TTC549 (cell line): ENCODE data around the gene EFS.
"Not testable (repeated sequence)": the region's sequence is repeated elsewhere in the genome, so short reads cannot be mapped to it uniquely, and the experiment has no call there.

Experiments used
- FAIRE-seq: peaks from 2 replicates; lab custom pipeline; 2012; peaks lifted over from hg19 to GRCh38; lab: Jason Lieb, UNC

Gene EFS

DNA sequence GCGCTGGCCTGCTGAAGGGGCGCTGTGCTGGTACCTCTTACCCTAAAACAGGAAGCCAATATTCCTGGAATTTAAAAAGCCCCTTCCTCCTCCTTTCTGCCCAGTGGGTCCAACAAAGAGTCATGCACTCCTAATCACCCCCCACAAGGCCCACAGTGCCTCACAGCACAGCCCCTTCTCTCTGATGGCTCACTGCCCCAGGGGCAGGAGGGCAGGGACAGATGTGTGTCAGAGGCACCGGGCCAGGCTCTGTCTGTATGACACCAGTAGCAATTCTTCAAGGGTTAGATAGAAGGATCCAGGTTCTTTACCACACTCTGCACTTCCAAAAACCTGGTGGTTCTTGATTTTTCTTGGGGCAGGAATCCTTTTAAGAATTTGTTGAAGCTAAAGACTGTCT is 34.2 kb upstream of the EFS start:
- FAIRE-seq = no peak

DNA sequence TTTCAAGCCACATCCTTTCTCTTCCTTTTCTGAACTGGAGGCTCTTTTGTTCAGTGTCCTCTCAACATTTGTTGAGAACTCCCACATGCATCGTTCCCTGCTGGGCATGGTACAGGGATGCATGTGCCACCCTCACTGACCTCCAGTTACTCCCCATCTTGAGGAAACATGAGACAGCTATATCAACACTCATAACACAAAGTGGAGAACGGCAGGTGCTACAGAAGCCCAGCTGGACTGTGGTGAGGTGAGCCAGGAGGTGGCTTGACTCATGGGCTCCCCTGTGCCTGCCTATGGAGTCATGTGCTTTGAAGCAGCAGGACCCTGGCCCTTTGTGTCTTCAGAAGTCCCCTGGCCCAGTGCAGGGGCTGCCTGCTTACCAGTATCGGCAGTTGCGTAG is 33.4 kb upstream of the EFS start:
- FAIRE-seq = no peak

DNA sequence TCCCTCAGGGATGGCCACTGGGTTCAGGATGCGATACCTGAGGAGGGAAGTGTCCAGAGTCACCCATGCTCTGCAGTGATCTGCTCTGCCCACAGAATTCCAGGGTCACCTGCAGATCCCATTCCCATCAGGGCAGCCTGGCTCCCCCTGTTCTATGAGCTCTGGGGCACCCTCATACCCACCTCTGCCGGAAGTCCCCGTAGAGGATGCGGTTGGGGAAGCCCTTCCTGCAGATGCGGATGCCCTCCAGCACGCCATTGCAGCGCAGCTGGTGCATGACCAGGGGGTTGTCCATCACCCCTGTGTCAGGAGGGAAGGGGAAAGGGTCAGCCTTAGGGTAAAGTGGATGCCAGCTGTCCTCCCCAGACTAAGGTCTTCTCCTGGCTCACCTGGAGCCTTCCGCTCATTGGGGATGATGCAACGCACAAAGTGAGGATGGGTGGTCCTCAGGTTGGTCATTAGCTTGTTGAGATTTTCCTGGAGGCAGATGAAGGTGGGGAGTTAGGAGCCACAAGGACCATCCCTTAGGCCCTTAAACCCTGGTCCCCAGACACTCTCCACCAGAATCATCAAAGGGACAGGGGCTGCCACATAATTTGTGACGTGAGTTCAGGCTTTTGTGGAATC is 31.9 kb upstream of the EFS start:
- no peak for FAIRE-seq

DNA sequence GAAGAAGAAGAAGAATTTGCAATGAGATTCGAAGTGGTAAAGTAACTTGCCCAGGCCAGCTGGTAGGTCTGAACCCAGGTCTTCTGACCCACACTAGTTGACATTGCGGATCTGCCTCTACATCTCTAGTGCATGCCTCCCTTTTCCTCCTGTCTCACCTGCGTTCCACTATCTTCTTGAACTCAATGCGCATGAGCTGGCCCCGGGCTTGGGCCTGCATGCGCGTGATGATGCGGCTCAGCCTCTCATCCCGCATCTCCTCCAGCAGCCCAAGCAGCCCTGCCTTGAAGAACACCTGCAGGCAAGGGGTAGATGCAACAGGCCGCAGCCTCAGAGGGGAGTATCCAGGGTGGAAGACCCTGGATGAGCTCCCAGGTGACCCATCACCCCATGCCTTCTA is 31.2 kb upstream of the EFS start:
- FAIRE-seq = no peak

DNA sequence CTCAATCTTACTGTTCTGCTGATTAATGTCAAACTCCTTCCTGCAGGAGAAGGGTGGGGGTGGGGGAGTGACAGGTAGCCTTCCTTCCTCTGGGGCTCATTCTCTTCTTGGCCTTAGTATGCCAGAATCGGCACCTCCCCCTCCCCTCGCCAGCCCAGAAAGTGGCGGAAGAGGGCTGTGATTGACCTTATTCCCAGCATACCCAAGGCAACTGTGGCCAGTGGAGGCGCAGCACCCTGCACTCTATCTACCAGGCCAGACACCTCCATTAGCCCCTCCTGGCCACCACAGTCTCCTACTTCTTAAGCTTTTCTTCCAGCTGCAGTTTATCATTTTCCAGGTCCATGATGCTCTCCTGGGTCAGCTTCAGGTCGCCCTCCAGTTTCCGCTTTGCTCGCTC is 27.6 kb upstream of the EFS start:
- FAIRE-seq = no peak

DNA sequence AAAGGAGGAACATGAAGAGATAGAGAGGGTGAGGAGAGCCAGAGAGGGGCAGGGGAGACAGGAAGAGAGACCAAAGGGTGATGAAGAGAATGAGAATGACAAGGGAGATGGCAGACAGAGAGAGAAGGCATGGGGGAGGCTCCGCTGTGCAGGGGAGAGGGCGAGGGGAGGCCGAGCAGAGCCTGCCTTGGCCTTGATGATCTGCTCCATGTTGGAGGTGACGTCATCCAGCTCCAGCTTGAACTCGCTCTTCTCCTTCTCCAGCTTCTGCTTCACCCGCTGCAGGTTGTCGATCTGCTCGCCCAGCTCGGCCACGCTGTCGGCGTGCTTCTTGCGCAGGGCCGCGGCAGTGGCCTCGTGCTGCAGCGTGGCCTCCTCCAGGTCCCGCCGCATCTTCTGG is 24.9 kb upstream of the EFS start:
- FAIRE-seq = not testable (repeated sequence)

DNA sequence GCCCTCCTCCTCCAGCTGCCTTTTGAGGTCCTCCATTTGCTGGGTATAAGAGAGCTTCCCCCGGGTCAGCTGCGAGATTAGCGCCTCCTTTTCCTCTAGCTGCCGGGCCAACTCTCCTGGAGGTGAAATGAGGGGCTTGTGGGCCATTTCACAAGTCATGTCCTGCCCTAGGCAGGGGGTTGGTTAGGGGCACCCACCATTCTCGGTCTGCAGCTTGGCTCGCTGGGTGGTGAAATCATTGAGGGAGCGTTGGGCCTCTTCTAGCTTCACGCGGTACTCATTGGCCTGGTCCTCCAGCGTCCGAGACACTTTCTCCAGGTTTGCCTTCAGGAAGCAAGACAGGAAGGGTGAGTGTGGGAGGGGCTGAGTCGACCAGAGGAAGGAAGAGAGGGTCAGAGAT is 24.4 kb upstream of the EFS start:
- FAIRE-seq = no peak

DNA sequence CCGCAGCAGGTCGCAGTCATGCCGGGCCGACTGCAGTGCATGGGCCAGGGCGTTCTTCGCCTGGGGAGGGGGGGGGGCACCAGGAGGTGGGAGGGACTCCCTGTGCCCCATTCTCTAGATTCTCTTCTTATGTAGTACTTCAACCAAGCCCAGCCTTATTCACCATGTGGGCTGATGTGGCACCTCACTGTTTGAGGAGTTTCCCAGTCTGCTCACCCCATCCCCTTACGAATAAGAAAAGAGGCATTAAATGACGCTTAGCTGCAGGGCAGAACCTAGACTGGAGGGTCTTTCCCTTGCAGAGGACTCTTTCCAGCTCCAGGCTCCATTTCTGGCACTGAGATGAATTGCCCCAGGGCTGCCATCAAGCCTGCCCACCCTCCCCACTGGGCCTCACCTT is 24.0 kb upstream of the EFS start:
- FAIRE-seq = no peak

DNA sequence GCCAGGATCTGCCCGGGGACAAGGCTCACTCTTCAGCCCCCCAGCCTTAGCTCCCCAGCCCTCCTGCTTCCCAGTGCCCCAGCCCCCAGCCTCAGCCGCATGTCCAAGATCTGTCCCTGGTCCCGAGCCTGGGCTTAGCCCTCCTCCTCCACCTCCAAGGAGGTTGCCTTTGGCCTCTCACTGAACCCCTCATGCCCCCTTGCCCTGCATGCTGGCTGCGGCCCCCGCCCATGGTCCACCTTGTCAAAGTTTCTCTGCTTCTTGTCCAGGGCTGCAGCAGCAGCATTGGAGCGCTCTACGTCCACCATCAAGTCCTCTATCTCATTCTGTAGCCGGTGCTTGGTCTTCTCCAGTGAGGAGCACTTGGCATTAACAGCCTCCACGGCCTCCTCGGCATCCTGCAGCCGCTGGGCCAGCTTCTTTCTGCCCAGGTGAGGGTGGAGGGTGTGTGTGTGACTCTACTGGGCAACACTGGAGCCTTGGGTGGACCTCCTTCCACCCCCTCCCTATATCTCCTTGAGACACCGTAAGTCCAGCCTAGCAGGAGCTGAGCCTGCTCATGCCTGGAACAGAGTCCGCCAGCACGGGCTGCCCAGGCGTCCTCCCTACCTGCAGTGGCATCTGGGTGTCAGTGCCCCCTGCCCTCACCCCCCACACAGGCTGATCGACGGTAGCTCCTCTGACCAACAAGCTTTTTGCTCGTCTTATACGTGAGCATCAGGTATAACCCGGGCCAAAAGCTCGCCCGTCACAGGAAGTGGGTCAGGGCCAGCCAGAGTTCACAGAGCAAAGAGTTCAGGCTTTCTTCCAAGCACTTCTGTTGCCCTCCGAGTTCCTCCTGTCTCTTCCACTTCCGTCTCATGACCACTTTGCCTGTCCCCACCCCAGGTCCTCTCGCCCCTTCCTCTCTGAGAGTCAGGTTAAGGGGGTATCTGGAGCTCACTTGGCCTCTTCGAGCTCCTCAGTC is 23.2 kb upstream of the EFS start:
- FAIRE-seq = no peak

DNA sequence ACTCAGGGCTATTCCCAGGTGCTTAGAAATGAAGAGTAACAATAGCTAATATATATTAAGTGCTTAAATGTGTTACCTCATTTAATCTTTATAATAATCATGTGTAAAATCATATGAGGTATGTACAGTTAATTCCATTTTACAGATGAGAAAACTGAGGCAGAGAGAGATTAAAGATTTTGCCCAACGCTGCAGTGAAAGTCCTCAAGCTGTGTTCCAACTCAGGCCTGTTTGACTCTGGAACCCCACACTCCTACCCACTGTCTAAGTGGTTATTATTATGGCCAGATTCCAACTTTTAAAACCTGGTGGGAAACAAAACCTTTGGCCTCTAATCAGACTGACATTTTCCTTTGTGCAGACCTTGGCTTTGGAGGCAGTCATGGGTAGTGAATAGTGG is 22.0 kb upstream of the EFS start:
- FAIRE-seq = no peak

DNA sequence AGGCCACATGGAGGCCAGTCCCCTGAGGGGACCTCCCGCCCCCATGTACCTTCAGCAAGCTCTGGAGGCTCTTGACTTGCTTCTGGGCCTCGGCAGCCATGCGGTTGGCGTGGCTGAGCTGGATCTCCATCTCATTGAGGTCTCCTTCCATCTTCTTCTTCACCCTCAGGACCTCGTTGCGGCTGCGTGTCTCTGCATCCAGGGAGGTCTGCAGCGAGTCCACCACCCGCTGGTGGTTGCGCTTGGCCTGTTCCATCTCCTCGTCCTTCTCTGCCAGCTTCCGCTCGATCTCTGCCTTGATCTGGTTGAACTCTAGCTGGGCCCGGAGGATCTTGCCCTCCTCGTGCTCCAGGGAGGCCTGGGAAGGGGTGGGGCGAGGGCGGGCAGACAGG is 21.3 kb upstream of the EFS start:
- FAIRE-seq = not testable (repeated sequence)

DNA sequence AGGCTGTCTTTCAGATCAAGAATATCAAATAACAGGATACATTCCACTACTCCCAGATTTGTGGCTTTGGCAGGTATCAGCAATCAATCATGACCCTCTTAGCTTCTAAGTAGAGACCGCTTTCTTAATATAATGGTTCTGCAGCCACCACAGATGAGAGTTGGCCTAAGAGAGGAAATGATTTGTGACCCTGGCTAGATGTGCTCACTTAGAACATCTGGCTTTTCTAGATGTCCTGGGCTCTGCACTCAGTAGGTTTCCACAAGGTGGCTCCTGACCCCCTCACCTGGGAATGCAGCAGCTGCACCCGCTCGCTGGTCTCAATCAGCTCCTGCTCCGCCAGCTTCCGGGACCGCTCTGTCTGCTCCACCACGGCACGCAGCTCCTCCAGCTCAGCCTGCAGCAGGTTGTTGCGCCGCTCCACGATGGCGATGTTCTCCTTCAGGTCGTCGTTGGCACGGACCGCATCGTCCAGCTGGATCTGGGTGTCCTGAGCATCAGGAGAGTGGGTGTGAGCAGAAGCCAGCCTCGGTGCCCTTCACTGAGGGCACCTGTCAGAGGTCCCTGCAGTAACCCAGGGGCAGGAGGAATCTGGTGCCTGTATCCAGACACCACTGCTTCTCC is 20.8 kb upstream of the EFS start:
- FAIRE-seq = no peak

DNA sequence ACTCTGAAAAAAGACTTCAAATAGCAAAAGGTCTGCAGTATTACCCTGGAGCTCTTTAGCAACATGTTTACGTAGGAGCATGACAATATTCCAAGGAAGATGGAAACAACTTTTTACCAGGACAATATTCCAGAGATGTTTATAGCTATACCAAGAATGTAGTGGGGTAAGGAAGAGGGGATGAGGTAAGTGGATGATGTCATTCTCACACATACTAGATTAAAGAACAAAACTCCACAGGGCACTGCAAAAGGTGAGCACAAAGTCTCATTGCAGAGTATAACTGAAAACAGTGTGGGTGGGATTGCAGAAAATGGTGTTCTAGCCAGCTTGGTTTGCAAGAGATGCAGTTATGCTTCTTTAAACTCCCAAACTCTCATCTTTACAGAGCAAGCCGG is 20.3 kb upstream of the EFS start:
- no peak for FAIRE-seq

DNA sequence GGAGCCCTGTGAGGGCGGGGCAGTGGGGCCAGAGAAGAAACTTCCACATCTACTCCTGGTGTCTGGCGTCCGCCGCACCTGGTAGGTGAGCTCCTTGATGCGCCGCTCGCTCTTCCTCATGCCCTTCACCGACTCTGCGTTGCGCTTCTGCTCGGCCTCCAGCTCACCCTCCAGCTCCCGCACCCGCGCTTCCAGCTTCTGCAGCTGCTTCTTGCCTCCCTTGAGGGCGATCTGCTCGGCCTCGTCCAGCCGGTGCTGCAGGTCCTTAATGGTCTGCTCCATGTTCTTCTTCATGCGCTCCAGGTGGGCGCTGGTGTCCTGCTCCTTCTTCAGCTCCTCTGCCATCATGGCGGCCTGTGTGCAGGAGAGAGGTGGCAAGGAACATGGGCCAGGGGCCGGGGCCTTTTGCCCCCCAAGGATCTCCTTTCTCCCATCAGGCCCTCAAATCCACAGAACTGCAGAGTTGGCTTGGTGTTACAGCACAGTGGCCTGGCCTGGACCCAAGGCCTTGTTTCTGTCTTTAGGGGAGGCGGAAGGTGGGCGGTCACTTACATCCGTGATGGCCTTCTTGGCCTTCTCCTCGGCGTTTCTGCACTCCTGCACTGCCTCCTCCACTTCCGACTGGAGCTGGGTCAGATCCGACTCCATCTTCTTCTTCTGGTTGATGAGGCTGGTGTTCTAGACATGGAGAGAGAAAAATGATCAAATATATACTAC is 19.6 kb upstream of the EFS start:
- no peak for FAIRE-seq

DNA sequence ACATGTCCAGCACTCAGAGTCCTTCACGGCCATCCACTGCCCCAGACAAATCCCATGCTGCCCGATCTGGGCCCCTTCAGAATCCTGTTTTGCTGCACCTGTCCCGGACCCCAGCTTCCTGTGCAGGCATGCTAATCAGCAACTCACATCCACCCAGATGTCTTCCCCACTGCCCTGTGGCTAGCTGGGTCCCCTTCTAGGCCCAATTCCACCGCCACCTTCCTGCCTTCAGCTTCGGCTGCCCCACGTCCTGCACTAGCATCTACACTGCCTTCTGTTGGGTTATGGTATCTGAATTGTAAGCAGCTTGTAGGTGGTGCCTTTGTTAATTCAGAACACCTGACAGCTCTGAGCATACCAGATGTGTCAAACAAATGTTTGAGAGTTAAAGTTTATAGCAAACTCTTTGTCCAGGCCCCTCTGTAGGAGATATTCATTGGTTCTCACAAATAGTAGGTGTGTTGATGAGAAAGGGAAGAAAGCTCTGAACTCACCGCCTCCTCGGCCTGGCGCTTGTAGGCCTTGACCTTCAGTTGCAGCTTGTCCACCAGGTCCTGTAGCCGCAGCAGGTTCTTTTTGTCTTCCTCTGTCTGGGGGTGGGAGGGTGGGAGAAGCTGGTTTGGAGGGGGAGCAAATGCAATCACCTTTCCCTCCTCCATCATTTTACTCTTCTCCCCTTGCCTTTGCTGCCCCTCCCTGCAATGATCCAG is 17.9 kb upstream of the EFS start:
- no peak for FAIRE-seq

DNA sequence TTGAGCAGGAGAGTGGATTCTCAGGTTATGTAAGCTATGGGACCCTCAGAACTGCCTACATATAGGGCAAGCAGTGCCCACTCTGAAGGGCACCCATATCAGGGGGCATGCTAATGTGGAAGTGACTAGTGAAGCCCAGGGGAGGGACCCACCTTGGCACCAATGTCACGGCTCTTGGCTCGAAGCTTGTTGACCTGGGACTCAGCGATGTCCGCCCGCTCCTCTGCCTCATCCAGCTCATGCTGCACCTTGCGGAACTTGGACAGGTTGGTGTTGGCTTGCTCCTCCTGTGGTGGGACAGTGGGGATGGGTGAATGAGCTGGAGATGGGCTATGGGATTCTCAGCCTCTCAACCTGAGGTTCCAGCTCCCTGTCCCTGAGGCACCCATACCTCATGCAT is 17.3 kb upstream of the EFS start:
- FAIRE-seq = no peak

DNA sequence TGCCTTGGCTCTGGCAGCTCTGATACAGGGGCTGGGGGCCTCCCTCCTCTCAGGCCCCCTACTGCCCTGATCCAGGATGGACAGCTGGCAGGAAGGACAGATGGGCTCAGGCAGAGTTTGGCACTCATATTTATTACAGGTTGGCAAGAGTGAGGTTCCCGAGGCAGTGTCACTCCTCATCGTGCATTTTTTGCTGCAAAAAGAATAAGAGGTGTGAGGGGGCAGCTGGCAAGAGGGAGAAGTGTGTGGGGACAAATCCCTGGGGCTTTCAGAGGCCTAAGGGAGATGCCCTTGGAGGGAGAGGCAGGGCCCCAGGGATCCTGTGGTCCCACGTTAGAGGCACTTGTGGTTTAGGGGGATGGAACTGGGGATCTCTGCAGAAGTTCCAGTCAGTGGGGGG is 16.9 kb upstream of the EFS start:
- no peak for FAIRE-seq

DNA sequence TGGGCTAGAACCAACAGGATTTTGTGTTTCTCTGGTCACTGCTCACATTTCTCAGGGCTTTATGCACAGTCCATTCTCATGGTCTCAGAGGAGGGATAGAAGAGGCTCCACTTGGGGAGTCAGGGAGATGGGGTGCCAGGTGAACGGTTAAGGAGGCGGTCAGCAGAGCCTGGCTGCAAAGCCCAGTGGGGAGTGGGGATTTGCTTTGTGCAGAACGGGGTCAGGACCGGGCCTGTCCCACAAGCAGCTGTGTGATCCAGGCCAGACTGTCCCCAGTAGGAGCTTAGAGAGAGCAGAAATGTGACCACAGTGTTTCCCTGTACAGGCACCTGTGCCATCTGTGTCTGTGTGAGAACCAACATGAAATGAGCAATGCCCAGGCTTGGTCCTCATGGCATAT is 16.0 kb upstream of the EFS start:
- no peak for FAIRE-seq

DNA sequence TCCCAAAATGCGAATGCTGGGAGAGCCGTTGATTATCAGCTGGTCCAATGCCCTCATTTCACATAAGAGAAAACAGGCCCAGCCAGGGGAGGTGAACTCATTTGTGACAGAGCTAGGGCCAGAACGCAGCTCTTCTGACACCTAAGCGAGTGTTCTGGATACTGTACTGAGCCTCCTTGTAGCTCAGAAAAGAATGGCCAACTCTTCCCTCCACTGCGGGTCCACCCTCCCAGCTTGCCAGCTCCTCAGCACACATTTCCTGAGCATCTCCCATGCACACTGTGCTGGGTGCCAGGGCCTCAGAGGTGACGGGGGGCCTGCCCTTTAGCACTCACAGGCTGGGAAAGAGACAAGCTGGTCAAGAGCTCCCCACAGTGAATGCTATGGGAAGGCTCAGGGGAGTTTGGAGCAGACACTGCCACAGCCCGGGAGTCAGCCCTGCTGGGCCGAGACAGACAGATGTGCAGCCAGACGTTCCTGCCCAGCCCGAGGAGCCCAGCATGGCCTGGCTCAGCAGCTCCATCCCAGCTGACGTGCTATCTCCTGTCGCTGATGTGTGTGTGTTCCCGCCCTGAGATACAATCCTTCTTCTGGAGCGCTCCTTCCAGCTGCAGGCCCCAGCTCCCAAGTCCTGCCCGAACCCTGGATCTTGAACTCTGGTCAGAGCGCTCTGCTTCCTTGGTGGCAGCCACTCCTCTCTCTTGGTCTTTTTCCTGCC is 15.4 kb upstream of the EFS start:
- FAIRE-seq = no peak

DNA sequence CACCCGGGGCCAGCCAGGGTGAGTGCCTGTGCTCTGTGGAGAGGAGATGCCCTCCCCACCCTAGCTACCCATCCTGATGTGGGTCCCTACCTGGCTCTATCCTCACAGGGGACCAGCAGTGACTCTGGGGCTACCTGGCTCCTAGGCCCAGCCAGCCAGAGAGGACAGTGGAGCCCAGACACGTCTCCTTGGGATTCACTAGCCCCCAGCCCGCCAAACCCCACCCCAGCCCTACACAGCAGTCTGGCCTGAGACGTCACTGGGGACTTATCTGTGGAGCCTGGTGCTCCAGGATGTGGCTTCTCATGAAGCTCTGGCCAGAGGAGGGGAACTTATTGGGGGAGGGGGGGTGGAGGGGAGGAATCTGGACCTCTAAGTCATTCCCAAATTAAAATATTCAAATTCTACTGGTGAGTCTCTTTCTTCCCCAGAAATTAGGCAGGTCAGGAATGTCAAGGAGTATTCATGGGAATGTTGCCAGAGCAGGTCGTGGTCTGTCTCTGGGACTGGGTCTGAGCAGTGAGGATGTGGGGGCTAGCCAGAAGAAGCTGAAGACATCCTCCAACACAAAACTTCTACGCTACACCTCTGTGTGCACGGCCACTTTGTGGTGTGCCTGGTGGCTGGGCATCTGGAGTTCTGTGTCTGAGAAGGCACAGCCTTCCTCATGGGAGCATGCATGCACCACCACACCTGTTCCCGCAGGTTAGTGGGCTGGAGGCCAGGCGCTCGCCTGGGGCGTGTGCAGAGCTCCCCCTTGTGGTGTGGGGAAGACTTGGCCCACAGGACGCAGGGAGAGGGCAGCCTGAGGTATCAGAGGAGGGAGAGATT is 14.6 kb upstream of the EFS start:
- FAIRE-seq = no peak
